DOHH2 (cell line): Measurements from ENCODE around the gene CABLES1.

Experiments
- H3F3A ChIP-seq: fragments of 200-600 bp; sonication (generic), shearing (Covaris generic); 2 replicates; pipeline ENCODE4 v1.6.0; 2016; ENCODE audit warnings: antibody characterized with exemption, mild to moderate bottlenecking; ENCODE audit not compliant: control insufficient read depth, insufficient read depth
- H3K27ac ChIP-seq: fragments of 200-600 bp; sonication (generic); 2 replicates; pipeline ENCODE4 v1.5.1; 2014; ENCODE audit warnings: low read depth, mild to moderate bottlenecking, low read length, moderate library complexity
- H3K27me3 ChIP-seq: fragments of 200-600 bp; sonication (generic); 2 replicates; pipeline ENCODE4 v1.6.1; 2014; ENCODE audit warnings: mild to moderate bottlenecking, low read length, mixed read lengths; ENCODE audit not compliant: control insufficient read depth
- H3K36me3 ChIP-seq: fragments of 200-600 bp; sonication (generic); 2 replicates; pipeline ENCODE4 v1.6.1; 2014; ENCODE audit warnings: mild to moderate bottlenecking, low read length, moderate library complexity, mixed read lengths; ENCODE audit not compliant: control insufficient read depth
- H3K4me1 ChIP-seq: fragments of 200-600 bp; sonication (generic); 2 replicates; pipeline ENCODE4 v1.6.1; 2014; ENCODE audit warnings: mild to moderate bottlenecking, low read length, mixed read lengths; ENCODE audit not compliant: control insufficient read depth
- H3K4me2 ChIP-seq: fragments of 200-600 bp; sonication (generic); 2 replicates; pipeline ENCODE4 v1.6.0; 2014; ENCODE audit warnings: mild to moderate bottlenecking, low read length, moderate library complexity
- H3K4me3 ChIP-seq: fragments of 200-600 bp; sonication (generic); 2 replicates; pipeline ENCODE4 v1.5.1; 2014; ENCODE audit warnings: mild to moderate bottlenecking, low read length, mixed read lengths
- H3K79me2 ChIP-seq: fragments of 200-600 bp; sonication (generic); 2 replicates; pipeline ENCODE4 v1.6.1; 2014; ENCODE audit warnings: mild to moderate bottlenecking, low read length, mixed read lengths; ENCODE audit not compliant: control insufficient read depth
- H3K9me2 ChIP-seq: fragments of 200-600 bp; sonication (generic); replicated peaks from 2 replicates; pipeline ENCODE4 v1.6.1; 2014; ENCODE audit warnings: mild to moderate bottlenecking, low read length, mixed read lengths; ENCODE audit not compliant: control insufficient read depth
- H3K9me3 ChIP-seq: fragments of 200-600 bp; sonication (generic); 2 replicates; pipeline ENCODE4 v1.6.1; 2014; ENCODE audit warnings: antibody characterized with exemption, low read length, mixed read lengths; ENCODE audit not compliant: control insufficient read depth, insufficient read depth
- H4K20me1 ChIP-seq: fragments of 200-600 bp; sonication (generic); 2 replicates; pipeline ENCODE4 v1.6.0; 2014; ENCODE audit warnings: low read depth, mild to moderate bottlenecking, antibody characterized with exemption, low read length, moderate library complexity; ENCODE audit not compliant: control insufficient read depth, insufficient read depth
- EZH2phosphoT487 ChIP-seq: fragments of 200-600 bp; sonication (generic); IDR thresholded peaks from 2 replicates; pipeline ENCODE4 v1.6.1; 2017; ENCODE audit warnings: borderline replicate concordance, mild to moderate bottlenecking, antibody characterized with exemption, low read length, moderate library complexity, mixed read lengths
- TF ChIP-seq, protein P1 (sequence below): fragments of 200-600 bp; sonication (generic); IDR thresholded peaks from one replicate; pipeline ENCODE4 v1.5.1; 2014; ENCODE audit warnings: antibody characterized with exemption, mild to moderate bottlenecking, low read depth, low read length; ENCODE audit not compliant: poor library complexity, severe bottlenecking

CABLES1 gene

DNA sequence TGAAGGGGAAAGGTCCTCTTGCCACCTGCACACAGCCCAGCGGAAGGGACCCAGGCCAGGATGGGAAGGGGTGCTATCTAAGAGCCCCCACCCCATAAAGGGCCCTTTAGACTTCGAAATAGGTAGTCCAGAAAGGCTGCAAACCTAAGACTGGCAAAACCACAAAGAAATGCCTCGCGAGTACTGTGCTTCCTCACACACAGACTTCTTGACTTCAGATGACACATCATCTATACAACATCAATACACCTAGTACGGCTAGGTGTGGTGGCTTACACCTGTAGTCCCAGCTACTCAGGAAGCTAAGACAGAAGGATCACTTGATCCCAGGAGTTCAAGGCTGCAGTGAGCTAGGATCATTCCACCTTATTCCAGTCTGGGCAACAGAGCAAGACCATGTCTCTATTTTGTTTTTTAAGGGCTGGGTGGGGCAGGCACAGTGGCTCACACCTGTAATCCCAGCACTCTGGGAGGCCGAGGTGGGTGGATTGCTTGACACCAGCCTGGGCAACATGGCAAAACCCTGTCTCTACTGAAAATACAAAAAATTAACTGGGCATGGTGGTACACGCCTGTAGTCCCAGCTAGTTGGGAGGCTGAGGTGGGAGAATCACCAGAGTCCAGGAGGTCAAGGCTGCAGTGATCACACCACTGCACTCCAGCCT, 125.8 kb downstream of the CABLES1 start:
- Histone ChIP-seq H3K4me1 (peaks cover 36% of the 10 kb centered on the region), H3K9me3 (no peaks in the 10 kb centered on the region), H3K4me2 (peak overlapping the region; percentile 69; the same call in 1 of the 2 replicates), H3F3A (0 out of 2 replicates have a peak, but pooled peaks cover 3% of the 10 kb centered on the region), H4K20me1 (no peaks in the 10 kb centered on the region), H3K4me3 (no peak overlapping the region), H3K79me2 (no peaks in the 10 kb centered on the region), H3K36me3 (no peaks in the 10 kb centered on the region; the same call in 1 of the 2 replicates), H3K27me3 (no peaks in the 10 kb centered on the region), H3K27ac (no peak overlapping the region), H3K9me2 (no peaks in the 10 kb centered on the region)
- TF ChIP-seq, protein P1, sequence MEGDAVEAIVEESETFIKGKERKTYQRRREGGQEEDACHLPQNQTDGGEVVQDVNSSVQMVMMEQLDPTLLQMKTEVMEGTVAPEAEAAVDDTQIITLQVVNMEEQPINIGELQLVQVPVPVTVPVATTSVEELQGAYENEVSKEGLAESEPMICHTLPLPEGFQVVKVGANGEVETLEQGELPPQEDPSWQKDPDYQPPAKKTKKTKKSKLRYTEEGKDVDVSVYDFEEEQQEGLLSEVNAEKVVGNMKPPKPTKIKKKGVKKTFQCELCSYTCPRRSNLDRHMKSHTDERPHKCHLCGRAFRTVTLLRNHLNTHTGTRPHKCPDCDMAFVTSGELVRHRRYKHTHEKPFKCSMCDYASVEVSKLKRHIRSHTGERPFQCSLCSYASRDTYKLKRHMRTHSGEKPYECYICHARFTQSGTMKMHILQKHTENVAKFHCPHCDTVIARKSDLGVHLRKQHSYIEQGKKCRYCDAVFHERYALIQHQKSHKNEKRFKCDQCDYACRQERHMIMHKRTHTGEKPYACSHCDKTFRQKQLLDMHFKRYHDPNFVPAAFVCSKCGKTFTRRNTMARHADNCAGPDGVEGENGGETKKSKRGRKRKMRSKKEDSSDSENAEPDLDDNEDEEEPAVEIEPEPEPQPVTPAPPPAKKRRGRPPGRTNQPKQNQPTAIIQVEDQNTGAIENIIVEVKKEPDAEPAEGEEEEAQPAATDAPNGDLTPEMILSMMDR = no peak
- no peak for TF ChIP-seq EZH2phosphoT487

DNA sequence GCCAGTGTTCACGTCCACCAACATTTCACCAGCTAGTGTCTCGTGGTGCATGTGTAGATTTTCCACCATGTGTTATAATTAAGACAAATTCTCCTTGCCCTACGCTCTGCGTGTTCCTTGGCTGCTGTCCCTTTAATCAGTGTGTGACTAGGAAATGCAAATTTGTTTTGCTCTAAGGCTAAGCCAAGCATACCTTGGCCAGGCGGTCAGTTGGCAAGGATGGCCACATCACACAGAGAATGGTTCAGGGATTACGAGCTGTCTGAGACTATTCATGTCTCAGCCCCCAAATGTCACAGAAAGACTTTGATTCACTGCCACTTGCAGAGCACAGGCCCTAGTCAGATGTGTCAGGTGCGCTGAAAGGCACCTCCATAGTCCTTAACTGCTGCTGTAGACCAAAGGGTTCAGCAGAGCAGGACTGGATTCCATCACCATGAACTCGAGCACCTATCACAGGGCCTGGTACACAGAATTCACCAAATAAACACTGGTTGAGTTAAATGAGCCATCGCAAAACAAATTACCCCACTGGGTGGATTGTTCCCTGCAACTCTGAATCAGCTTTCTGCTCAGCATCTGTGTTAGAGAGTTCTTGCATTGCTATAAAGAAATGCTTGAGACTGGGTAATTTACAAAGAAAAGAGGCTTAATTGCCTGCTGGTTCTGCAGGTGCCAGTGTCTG, 128.4 kb downstream of the CABLES1 start:
- Histone ChIP-seq H4K20me1 (no peaks in the 10 kb centered on the region), H3K36me3 (no peaks in the 10 kb centered on the region), H3K4me2 (no peak overlapping the region), H3K9me2 (no peaks in the 10 kb centered on the region), H3F3A (0 out of 2 replicates have a peak, but pooled peaks cover 3% of the 10 kb centered on the region), H3K27ac (no peak overlapping the region), H3K9me3 (peaks cover 1% of the 10 kb centered on the region; the same call in 1 of the 2 replicates), H3K27me3 (no peaks in the 10 kb centered on the region), H3K4me3 (no peak overlapping the region), H3K4me1 (peaks cover 23% of the 10 kb centered on the region), H3K79me2 (no peaks in the 10 kb centered on the region)
- no peak for TF ChIP-seq EZH2phosphoT487
- TF ChIP-seq, protein P1 = no peak

DNA sequence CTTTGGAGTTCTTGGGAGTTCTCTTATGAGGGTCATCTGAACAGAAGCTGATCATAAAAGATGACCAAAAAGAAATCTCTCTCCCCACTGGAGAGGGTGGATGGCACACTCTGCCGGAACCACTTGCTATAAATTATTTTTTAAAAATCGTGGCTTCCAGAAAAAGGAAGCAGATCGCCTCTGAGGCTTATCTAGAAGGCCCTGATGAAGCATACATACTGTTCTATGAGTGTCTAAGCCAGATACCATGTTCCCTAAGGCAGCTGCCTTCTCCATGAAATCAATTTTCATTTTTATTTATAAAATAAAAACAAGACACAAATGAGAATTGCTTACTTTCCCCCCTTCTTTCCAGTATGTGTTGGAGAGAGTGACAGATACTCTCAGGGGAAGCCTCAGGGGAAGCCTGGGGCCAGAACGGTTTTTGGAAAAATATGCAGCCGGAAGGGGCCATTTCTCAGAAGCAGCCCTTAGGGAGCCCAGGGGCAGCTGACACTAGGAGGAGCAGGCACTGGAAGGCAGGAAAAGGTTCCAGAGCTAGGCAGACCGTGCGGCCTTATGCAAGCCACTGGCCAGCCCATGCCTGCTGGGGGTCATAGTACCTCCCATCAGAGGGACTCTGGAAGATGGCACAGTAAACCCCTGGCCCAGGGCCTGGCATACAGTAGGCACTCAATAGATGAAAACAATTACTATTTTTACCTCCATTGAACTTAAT, 130.6 kb downstream of the CABLES1 start:
- TF ChIP-seq, protein P1 = no peak
- TF ChIP-seq EZH2phosphoT487 = no peak
- H3K9me2 ChIP-seq = no peaks in the 10 kb centered on the region

More for the DNA sequence above, 130.6 kb downstream of the CABLES1 start:
- H3K27ac ChIP-seq = no peak overlapping the region
- no peaks in the 10 kb centered on the region for H3K27me3 ChIP-seq
- no peak overlapping the region for H3K4me3 ChIP-seq
- H3K9me3 ChIP-seq = peaks cover 21% of the 10 kb centered on the region
- peaks cover 1% of the 10 kb centered on the region for H3K4me1 ChIP-seq
- H3K79me2 ChIP-seq = no peaks in the 10 kb centered on the region
- H3K36me3 ChIP-seq = no peaks in the 10 kb centered on the region
- H4K20me1 ChIP-seq = no peaks in the 10 kb centered on the region
- 0 out of 2 replicates have a peak, but pooled peaks cover 3% of the 10 kb centered on the region for H3F3A ChIP-seq
- H3K4me2 ChIP-seq = no peak overlapping the region
